Medulla oblongata (tissue), 1 donor: Measurements from ENCODE around the gene ADI1.

Experiments
- DNase-seq: peaks from one replicate; pipeline ENCODE4 v3.0.0-alpha.2; 2015; ENCODE audit errors: extremely low spot score

ADI1 gene

GRCh38 chr2:3480352-3481010 is 38.9 kb downstream of the ADI1 start:
- no peak for DNase-seq

DNA sequence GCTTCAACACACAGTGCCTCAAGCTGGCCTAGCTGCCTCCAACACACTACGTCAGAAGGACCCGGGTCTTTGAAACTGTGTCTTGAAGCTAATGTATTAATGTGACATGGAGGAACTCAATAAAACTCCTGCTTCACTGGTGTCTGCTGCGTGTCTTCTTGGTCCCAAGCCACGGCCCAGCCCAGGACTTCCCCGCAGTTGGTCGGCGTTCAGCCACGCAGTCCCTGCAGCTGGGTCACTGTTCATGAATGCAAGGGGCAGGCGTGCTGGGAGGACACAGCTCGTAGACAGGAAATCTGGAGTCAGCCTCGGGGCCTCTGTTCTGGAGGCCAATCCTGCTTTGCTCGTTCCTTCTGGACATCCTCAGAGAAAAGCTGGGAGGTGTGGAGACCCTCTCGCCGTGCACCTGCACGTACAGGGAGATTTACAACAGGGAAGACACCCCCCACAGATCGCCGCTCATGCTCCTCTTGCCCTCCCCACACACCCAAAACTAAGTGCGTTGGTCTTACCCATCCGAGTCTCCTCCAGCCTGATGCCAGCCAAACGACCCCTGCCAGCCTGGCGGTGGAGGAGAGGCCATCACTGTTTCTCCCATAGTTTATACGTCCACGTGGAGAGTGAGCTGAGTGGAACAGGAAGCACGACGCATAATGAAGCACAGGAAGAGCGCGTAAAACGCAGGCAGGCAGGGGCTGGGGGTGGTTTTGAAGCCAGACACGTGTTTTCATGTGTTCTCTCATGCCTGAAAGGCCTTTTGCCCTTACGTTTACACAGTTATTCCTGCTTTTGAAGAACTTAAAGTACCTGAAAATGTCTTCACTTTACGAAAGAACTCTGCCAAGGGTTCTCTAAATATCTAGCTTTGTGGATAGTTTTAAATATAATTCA is 39.7 kb downstream of the ADI1 start:
- DNase-seq, result no peak

DNA sequence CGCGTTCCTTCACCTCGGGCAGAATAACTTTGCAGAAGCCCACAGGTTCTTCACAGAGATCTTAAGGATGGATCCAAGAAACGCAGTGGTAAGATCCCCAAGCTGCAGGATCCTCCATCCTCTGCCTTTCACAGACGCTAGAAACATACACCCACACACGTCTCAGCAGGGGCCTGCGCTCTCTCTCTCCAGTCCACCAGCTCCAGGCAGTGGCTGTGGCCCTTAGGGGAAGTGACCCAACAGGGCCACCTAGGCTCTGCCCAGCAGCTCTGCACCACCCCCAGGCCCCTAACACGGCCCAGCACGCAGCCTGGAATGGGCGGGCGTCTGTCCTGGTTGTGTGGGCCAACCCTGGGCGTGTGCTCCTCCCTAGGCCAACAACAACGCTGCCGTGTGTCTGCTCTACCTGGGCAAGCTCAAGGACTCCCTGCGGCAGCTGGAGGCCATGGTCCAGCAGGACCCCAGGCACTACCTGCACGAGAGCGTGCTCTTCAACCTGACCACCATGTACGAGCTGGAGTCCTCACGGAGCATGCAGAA is 40.4 kb downstream of the ADI1 start:
- no peak for DNase-seq

- no peak for DNase-seq
Observed at GRCh38 chr2:3476985-3477327, 42.4 kb downstream of the ADI1 start.

GRCh38 chr2:3476321-3476984 is 42.9 kb downstream of the ADI1 start:
- DNase-seq, result peak; percentile 90

- DNase-seq, result peak; percentile 35
Observed at GRCh38 chr2:3475771-3476170, 43.6 kb downstream of the ADI1 start.

DNA sequence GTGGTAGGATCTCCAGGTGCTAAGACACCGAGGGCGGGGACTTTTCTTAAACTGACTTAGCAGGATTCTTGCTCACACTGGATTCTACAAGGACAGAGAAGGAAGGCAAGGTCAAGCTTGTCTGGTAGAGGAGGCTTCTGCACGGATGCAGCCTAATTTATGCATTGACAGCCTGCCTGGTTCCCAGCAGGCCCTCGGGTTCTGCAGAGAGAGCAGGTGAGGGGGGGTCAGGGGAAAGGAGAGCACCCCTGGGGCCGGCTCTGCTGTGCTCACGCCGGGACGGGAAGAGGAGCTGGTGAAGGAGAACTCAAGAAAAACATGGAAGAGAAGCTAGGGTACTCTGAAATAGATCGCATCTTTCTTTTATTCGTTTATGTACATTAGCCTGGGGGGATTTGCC is 46.4 kb downstream of the ADI1 start:
- DNase-seq, result no peak

- no peak for DNase-seq
Observed at GRCh38 chr2:3472296-3472695, 47.0 kb downstream of the ADI1 start.

- DNase-seq, result no peak
Observed at GRCh38 chr2:3470856-3471737, 48.2 kb downstream of the ADI1 start.

DNA sequence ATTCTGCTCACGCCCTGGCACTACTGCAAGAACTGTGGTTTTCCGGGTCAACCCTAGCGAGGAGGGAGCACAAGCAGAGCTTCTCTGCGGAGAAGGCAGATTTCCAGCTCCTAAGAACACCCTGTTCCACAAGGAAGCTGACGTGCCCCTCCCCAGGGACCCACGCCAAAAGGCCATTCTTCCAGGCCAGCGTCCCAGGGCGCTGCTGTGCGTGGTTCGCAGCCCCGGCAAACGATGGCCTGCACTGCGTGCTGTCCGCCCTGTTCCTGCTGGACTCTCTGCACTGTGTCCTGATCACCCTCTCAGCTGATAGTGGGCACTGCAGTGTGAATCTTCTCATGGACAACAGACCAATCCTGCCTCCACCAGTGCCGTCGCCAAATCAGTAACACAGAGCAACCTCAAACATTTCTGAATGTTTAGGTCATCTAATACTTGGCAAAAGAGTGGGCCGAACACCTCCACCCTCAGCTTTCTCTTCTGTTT is 49.1 kb downstream of the ADI1 start:
- DNase-seq, result peak; percentile 46

- no peak for DNase-seq
Observed at GRCh38 chr2:3469486-3469885, 49.8 kb downstream of the ADI1 start.

GRCh38 chr2:3468296-3468988 is 50.9 kb downstream of the ADI1 start:
- DNase-seq, result no peak

DNA sequence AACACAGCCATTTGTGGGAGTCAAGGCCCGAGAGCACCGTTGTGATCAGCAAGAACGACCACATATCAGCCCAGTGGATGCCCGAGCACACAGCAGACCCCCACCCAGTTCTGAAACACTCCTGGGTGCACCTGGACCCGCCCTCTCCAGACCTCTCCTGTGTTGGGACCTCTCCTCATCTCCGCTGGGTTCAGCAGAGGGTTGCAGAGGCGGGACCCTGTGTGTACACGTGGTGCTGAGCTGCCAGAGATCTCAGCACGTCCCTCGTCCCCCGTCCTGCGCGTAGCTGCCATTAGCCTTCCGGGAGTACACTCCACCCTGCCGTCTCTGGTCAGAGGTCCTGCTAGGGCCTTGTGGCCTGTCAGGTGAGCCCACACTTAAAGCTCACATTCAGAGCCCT is 51.7 kb downstream of the ADI1 start:
- no peak for DNase-seq

- DNase-seq, result no peak
Observed at GRCh38 chr2:3466966-3467365, 52.4 kb downstream of the ADI1 start.

GRCh38 chr2:3466482-3466863 is 52.9 kb downstream of the ADI1 start:
- DNase-seq, result no peak

DNA sequence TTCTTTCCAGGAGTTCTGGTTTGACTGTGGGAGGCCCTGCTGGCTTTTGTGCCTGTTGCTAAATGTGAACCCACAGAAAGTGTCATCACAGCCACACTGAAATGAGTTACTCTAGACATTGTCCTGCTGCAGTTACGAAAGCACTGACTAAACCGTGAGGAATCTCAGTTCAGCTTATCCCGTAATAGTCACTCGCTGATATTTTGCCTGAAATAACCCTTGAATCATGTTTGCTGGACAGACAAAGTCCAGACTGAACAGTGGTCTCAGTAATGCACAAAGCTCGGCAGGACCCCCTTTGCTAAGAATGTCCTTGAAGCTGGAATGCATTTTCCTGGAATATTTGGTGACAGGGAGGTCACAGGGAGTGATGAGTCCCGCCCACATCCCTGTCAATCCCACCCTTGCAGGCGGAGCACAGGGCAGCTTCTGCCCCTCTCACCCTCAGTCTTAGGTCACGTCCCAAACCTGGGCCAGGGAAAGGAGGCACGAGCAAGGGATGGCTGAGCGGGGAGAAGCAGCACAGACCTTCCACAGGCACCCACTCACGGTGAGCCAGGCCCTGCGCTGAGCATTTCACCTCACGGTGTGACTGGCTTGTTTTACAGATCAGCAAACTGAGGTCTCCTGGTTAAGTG is 53.4 kb downstream of the ADI1 start:
- DNase-seq, result no peak

DNA sequence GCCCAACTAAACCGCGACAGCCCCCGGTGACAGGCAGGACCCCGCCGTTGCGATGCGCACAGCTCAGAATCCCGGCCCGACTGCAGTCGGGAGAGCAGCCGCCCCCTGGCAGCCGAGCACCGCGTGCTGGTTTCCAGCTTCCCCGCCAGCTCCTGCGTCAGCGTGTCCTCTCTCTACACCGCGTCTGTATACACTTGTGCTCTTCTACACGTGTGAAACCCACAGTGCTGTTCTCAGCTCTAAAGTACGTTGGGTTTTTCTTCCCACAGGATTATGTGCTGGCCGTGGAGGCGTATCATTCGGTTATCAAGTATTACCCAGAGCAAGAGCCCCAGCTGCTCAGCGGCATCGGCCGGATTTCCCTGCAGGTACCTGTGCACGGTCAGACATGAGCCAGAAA is 54.0 kb downstream of the ADI1 start:
- DNase-seq, result no peak

DNA sequence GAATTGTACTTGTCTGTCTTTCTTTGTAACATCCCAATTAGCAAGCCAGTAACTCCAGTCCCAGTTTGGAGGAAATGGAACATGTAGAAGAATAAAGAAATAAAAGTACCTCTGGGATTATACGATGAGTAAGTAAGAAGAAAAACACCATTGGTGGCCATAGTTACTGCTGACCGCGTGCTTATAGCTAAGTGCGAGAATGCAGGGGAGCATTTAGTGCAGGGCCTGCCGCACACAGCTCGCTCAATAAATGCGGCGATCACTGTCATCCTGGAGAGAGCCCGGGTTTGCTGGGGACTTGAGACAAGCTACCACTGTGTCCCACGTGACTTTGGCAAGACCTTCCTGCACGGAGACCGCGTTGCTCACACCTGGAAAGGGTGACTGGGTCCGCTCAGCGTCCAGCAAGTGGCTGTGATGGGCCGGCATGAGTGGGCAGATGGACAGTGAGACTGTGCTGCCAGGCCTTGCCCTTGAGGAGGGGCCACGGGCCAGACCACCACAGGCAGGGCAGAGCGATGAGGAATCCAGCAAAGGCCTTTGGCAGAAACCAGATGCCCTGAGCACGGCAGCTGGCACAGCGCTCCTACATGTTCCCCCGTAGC is 54.8 kb downstream of the ADI1 start:
- DNase-seq, result no peak

DNA sequence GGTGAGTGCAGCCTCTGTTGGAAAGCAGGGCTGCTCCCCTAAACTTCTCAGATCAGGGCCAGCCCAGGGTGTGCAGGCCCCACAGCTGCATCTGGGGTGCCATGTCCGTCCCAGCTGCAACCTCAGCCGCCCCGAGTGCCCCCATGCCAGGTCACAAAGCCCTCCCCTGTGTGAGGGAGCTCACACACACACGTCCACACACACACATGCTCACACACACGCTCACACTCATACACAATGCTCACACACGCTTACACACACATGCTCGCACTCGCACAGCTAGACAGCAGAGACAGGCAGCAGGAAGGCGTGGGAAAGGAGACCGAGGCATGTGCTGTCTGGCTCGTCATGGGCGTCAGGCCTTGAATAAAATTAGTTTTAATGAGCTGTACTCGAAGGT is 55.4 kb downstream of the ADI1 start:
- no peak for DNase-seq
